HFFc6 (cell line): ENCODE data around the gene ITGB1BP2. TPM values are rescaled to one million over a fixed set of nuclear protein-coding genes. Genes with fewer than 3 reads are reported as not detected.
"Not testable (repeated sequence)": the region's sequence is repeated elsewhere in the genome, so short reads cannot be mapped to it uniquely, and the experiment has no call there.

Source experiments
- DNase-seq: peaks from one replicate; pipeline ENCODE4 v3.0.0-alpha.2; 2018
- H3K27ac Mint-ChIP-seq: 2 replicates; pipeline ENCODE4 v1.8.0; 2020; ENCODE audit warnings: mild to moderate bottlenecking, mixed read lengths
- H3K27me3 Mint-ChIP-seq: 2 replicates; pipeline ENCODE4 v1.8.0; 2021; ENCODE audit warnings: mild to moderate bottlenecking, moderate library complexity, mixed read lengths; ENCODE audit not compliant: insufficient read depth
- H3K36me3 Mint-ChIP-seq: 2 replicates; pipeline ENCODE4 v1.8.0; 2021; ENCODE audit warnings: low read depth, mixed read lengths
- H3K4me1 Mint-ChIP-seq: 2 replicates; pipeline ENCODE4 v1.8.0; 2020; ENCODE audit warnings: low read depth, mixed read lengths
- H3K4me3 Mint-ChIP-seq: 2 replicates; pipeline ENCODE4 v1.8.0; 2020; ENCODE audit warnings: mild to moderate bottlenecking, moderate library complexity, mixed read lengths
- H3K9me3 Mint-ChIP-seq: 2 replicates; pipeline ENCODE4 v1.8.0; 2020; ENCODE audit warnings: mild to moderate bottlenecking, mixed read lengths
- total RNA-seq, 6 experiments: library from RNA; stranded (reverse); fragmentation: NEBNext Ultra II Directional; extraction: Animal tissue kit (Norgen Biotek cat#: 25700); gene quantifications; 2 replicates in 1 of 6; 3 replicates in 5 of 6; pipeline ENCODE4 v1.2.3, GENCODE V29; 2021
- TF ChIP-seq, protein P1 (sequence below): fragments of 200-600 bp; sonication (generic); IDR thresholded peaks from 2 replicates; pipeline ENCODE4 v1.5.0; 2021; ENCODE audit warnings: antibody characterized with exemption, mild to moderate bottlenecking

Gene ITGB1BP2
- total RNA-seq, 6 experiments from 2014 or later = 0.50 to 0.95 (median 0.57) TPM

DNA sequence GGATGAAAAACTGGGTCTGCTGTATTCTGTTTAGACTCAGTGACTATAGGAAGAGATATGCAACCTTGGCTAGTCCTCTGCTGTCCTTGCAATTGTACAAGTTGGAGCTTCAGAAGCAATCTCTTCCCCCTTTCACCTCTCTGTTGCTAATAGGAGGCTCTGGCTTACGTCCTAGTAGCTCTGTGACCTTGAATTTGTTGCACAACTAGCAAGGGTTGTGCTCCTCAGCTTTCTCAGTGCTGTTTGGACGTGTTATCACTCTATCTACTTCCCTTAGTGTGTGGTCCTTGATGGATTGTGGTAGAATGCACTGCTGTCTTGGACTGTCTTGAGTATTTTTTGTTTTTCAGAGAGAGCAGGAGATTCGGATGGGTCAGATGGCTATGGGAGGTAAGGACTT, 3.4 kb upstream of the ITGB1BP2 start:
- no peak overlapping the region for H3K4me3 Mint-ChIP-seq
- peaks cover 3% of the 10 kb centered on the region for H3K27me3 Mint-ChIP-seq
- H3K4me1 Mint-ChIP-seq = peaks cover 35% of the 10 kb centered on the region
- peak overlapping the region; percentile 17; the same call in 1 of the 2 replicates for H3K27ac Mint-ChIP-seq
- H3K36me3 Mint-ChIP-seq = peaks cover 51% of the 10 kb centered on the region
- no peak for DNase-seq
- TF ChIP-seq, protein P1, sequence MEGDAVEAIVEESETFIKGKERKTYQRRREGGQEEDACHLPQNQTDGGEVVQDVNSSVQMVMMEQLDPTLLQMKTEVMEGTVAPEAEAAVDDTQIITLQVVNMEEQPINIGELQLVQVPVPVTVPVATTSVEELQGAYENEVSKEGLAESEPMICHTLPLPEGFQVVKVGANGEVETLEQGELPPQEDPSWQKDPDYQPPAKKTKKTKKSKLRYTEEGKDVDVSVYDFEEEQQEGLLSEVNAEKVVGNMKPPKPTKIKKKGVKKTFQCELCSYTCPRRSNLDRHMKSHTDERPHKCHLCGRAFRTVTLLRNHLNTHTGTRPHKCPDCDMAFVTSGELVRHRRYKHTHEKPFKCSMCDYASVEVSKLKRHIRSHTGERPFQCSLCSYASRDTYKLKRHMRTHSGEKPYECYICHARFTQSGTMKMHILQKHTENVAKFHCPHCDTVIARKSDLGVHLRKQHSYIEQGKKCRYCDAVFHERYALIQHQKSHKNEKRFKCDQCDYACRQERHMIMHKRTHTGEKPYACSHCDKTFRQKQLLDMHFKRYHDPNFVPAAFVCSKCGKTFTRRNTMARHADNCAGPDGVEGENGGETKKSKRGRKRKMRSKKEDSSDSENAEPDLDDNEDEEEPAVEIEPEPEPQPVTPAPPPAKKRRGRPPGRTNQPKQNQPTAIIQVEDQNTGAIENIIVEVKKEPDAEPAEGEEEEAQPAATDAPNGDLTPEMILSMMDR = no peak
- no peaks in the 10 kb centered on the region for H3K9me3 Mint-ChIP-seq

DNA sequence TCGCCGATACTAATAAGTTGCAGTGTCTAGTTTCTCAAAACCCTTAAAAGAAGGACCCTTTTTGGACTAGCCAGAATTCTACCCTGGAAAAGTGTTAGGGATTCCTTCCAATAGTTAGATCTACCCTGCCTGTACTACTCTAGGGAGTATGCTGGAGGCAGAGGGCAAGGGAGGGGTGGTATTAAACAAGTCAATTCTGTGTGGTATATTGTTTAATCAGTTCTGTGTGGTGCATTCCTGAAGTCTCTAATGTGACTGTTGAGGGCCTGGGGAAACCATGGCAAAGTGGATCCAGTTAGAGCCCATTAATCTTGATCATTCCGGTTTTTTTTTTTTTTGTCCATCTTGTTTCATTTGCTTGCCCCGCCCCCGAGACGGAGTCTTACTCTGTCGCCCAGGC, 1.5 kb upstream of the ITGB1BP2 start:
- not testable (repeated sequence) for H3K4me3 Mint-ChIP-seq, H3K27me3 Mint-ChIP-seq, H3K27ac Mint-ChIP-seq, DNase-seq, H3K9me3 Mint-ChIP-seq
- Mint-ChIP-seq H3K4me1 (peaks cover 34% of the 10 kb centered on the region), H3K36me3 (peaks cover 54% of the 10 kb centered on the region)

DNA sequence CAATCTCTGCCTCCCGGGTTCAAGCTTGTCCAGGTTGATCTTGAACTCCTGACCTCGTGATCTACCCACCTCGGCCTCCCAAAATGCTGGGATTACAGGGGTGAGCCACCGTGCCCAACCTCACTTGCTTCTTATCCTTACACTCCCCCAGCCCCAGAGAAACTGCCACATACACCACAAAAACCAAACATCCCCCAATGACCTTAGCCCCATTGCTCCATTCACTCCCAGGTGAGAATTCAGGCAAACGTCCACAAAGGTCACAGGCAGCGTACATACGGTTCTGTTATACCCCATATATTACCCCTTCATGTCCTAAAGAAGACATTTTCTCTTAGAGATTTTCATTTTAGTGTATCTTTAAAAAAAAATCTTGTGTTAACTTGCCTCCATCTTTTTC, 1.1 kb upstream of the ITGB1BP2 start:
- not testable (repeated sequence) for H3K9me3 Mint-ChIP-seq, H3K4me3 Mint-ChIP-seq, DNase-seq, H3K27ac Mint-ChIP-seq, H3K27me3 Mint-ChIP-seq
- Mint-ChIP-seq H3K36me3 (peaks cover 54% of the 10 kb centered on the region), H3K4me1 (peaks cover 34% of the 10 kb centered on the region)

DNA sequence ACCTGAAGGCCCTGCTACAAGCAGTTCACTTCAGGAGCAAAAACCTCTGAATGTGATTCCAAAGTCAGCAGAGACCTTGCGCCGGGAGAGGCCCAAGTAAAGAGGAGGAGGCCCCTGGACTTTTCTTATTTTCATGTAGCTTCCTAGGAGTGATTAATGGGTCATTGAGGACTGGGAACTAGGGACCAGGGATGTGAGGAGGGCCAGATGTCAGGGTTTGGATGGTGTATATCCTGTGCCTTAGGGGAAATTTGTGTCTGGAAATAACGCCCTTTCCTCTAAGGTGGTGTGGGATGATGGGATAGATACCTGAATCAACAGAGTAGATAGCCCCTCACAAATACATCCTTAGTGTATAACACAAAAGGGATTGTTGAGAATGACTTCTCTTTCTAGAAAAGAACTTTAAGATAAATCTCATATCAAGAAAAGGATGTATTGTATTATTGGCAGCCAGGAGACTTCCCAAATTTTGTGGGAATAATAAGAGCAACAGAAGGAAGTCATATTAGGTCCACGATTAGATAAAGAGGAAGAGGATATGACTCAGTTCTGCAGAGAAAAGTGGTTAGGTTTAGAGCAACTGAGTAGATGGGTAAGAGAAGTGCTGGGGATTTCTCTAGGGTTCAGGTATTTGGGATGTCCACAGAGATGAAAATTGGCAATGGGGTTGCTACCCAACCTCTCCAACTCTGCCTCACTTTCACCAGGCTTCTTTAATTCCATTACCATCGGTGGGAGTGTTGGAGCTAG, 1.1 kb downstream of the ITGB1BP2 start:
- H3K27ac Mint-ChIP-seq = peak overlapping the region; percentile 80
- H3K27me3 Mint-ChIP-seq = no peaks in the 10 kb centered on the region; the same call in 1 of the 2 replicates
- H3K4me1 Mint-ChIP-seq = peaks cover 34% of the 10 kb centered on the region
- TF ChIP-seq, protein P1 = no peak
- H3K9me3 Mint-ChIP-seq = no peaks in the 10 kb centered on the region
- DNase-seq = no peak
- H3K36me3 Mint-ChIP-seq = peaks cover 40% of the 10 kb centered on the region
- H3K4me3 Mint-ChIP-seq = no peak overlapping the region

DNA sequence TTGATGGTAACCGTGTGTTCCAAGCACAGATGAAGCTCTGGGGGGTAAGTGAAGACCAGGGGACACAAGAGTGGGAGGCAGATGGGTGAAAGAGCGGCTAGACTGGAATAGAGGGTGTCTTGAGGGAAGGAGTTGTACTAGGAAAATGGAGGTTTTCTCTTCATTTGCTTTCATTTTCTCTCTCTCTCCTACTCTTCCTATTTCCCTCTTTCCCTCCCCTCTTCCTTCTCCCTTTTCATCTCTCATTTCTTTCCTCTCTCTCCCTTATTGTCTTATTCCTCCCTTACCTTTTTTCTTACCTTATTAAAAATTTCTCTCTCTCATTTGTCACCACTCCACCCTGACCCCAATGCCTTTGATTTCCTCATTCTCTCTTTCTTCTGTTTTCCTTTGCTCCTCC, 3.0 kb downstream of the ITGB1BP2 start:
- Mint-ChIP-seq H3K4me1 (peaks cover 34% of the 10 kb centered on the region), H3K9me3 (no peaks in the 10 kb centered on the region), H3K4me3 (no peak overlapping the region), H3K27ac (no peak overlapping the region; the same call in 1 of the 2 replicates), H3K36me3 (peaks cover 32% of the 10 kb centered on the region), H3K27me3 (no peaks in the 10 kb centered on the region; the same call in 1 of the 2 replicates)
- TF ChIP-seq, protein P1 = no peak
- DNase-seq = no peak

DNA sequence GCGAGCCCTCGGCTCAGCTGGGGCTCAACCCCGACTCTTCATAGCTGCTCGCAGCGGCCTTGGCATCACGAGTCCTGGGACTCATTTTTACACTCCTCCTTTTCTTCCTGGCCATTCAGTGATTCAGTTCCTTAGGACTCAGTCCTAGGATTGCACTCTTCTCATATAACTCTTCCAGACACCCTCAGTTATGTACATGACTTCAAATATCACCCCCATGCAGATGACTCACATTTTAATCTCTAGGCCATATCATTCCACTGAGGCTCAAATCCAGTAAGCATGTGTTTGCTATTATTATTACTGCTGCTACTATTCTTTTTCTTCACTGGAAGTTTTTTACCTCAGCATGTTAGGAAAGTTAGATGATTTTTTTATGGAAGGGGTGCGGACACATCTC, 14.4 kb downstream of the ITGB1BP2 start:
- peaks cover 2% of the 10 kb centered on the region; the same call in 1 of the 2 replicates for H3K27me3 Mint-ChIP-seq
- TF ChIP-seq, protein P1 = no peak
- no peaks in the 10 kb centered on the region for H3K9me3 Mint-ChIP-seq
- peaks cover 20% of the 10 kb centered on the region for H3K4me1 Mint-ChIP-seq
- peaks cover 5% of the 10 kb centered on the region; the same call in 1 of the 2 replicates for H3K36me3 Mint-ChIP-seq
- H3K4me3 Mint-ChIP-seq = peak overlapping the region; percentile 43
- DNase-seq = peak; percentile 54
- peak overlapping the region; percentile 92 for H3K27ac Mint-ChIP-seq

DNA sequence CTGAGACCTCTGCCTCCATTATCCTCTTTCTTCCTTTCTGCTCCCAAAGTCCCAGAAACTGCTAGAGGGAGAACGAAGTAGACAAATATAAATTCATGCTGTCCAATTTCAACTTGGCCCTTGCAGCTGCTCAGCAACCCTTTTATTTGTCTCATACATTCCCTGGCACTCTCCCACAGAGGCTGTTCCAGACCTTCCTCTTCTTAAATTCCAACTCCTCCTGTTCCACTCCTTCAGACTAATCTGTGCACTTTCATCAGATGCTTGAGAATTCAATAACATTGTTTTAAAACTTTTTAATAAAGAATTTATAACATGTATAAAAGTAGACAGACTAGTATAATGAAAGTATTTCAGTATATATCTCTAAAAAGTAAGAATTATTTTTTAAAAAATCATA, 15.4 kb downstream of the ITGB1BP2 start:
- peaks cover 20% of the 10 kb centered on the region for H3K4me1 Mint-ChIP-seq
- H3K36me3 Mint-ChIP-seq, H3K27ac Mint-ChIP-seq, H3K9me3 Mint-ChIP-seq, DNase-seq, H3K4me3 Mint-ChIP-seq, H3K27me3 Mint-ChIP-seq: not testable (repeated sequence)
